Stimulated activated CD8-positive, alpha-beta memory T cell treated with anti-CD3 and anti-CD28 coated beads, Interleukin-4, amount 100 ng/mL, for 1 hour (primary cell): ENCODE data around the gene OTUB2.
"Not testable (repeated sequence)": the region's sequence is repeated elsewhere in the genome, so short reads cannot be mapped to it uniquely, and the experiment has no call there.

Source experiments
- DNase-seq, 2 donors: peaks; one replicate each; pipeline ENCODE4 v3.0.0-alpha.2; 2020; ENCODE audit warnings: low read depth in 2 of 2, low spot score in 1 of 2

OTUB2 gene

GRCh38 chr14:94054936-94055335 is 28.8 kb downstream of the OTUB2 start:
- DNase-seq, result no peak

- no peak for DNase-seq
Observed at GRCh38 chr14:94056579-94057308, 30.6 kb downstream of the OTUB2 start.

- DNase-seq, result no peak
Observed at GRCh38 chr14:94058128-94058673, 32.1 kb downstream of the OTUB2 start.

- no peak for DNase-seq
Observed at GRCh38 chr14:94058674-94059138, 32.6 kb downstream of the OTUB2 start.

GRCh38 chr14:94059998-94060397 is 33.9 kb downstream of the OTUB2 start:
- DNase-seq, result no peak

- no peak for DNase-seq
Observed at GRCh38 chr14:94062344-94062940, 36.3 kb downstream of the OTUB2 start.

GRCh38 chr14:94066089-94066676 is 40.0 kb downstream of the OTUB2 start:
- no peak for DNase-seq

- not testable (repeated sequence) for DNase-seq
Observed at GRCh38 chr14:94072076-94072475, 45.9 kb downstream of the OTUB2 start.

GRCh38 chr14:94074534-94074933 is 48.4 kb downstream of the OTUB2 start:
- no peak for DNase-seq

- no peak for DNase-seq
Observed at GRCh38 chr14:94075008-94075407, 48.9 kb downstream of the OTUB2 start.

GRCh38 chr14:94077111-94077821 is 51.1 kb downstream of the OTUB2 start:
- no peak for DNase-seq

GRCh38 chr14:94077823-94078222 is 51.7 kb downstream of the OTUB2 start:
- no peak for DNase-seq

GRCh38 chr14:94079891-94080620 is 53.9 kb downstream of the OTUB2 start:
- DNase-seq, result no peak

- DNase-seq, result peak; percentile 90 to 93
Observed at GRCh38 chr14:94080621-94081385, 54.7 kb downstream of the OTUB2 start, which contains the start of the genes DDX24 and IFI27L1. DDX24 (minus strand) TSS chr14:94081202; CDS start chr14:94079742, 1,460 bp downstream. IFI27L1 (plus strand) TSS chr14:94081310; CDS start chr14:94096938, 15,628 bp downstream.

GRCh38 chr14:94081386-94081820 is 55.3 kb downstream of the OTUB2 start:
- no peak for DNase-seq

- no peak for DNase-seq
Observed at GRCh38 chr14:94087891-94088290, 61.8 kb downstream of the OTUB2 start.

GRCh38 chr14:94088516-94088915 is 62.4 kb downstream of the OTUB2 start:
- DNase-seq, result no peak

- DNase-seq, result no peak
Observed at GRCh38 chr14:94089479-94089878, 63.3 kb downstream of the OTUB2 start.

GRCh38 chr14:94093418-94093817 is 67.3 kb downstream of the OTUB2 start:
- DNase-seq, result no peak

- no peak for DNase-seq
Observed at GRCh38 chr14:94097091-94097490, 71.0 kb downstream of the OTUB2 start.
